Measurements from ENCODE around the gene CEMP1. TPM values are rescaled to one million over a fixed set of nuclear protein-coding genes. Genes with fewer than 3 reads are reported as not detected.

The CEMP1 gene
- total RNA-seq, 1 donor from 2014 or later = 0.16 TPM

- H3K9me3 Mint-ChIP-seq = no peaks in the 10 kb centered on the region
- intact Hi-C loops (cut with micrococcal nuclease) = no loop called here
- no peak for TF ChIP-seq CTCF (IDR thresholded peaks at IDR 0.05)
- ChIA-PET POLR2A (no interaction called here), CTCF (no interaction called here)
- H3K4me1 Mint-ChIP-seq = peaks cover 3% of the 10 kb centered on the region
- ATAC-seq (ENCODE audit: low read depth) (no peak), DNase-seq (no peak)
- peaks cover 17% of the 10 kb centered on the region for H3K36me3 Mint-ChIP-seq (ENCODE audit: low read depth)
- H3K4me3 Mint-ChIP-seq = no peak overlapping the region
- H3K27ac Mint-ChIP-seq = no peak overlapping the region
- H3K27me3 Mint-ChIP-seq = no peaks in the 10 kb centered on the region
These were observed 32.5 kb downstream of the CEMP1 start for GRCh38 chr16:2498531-2499253.

DNA sequence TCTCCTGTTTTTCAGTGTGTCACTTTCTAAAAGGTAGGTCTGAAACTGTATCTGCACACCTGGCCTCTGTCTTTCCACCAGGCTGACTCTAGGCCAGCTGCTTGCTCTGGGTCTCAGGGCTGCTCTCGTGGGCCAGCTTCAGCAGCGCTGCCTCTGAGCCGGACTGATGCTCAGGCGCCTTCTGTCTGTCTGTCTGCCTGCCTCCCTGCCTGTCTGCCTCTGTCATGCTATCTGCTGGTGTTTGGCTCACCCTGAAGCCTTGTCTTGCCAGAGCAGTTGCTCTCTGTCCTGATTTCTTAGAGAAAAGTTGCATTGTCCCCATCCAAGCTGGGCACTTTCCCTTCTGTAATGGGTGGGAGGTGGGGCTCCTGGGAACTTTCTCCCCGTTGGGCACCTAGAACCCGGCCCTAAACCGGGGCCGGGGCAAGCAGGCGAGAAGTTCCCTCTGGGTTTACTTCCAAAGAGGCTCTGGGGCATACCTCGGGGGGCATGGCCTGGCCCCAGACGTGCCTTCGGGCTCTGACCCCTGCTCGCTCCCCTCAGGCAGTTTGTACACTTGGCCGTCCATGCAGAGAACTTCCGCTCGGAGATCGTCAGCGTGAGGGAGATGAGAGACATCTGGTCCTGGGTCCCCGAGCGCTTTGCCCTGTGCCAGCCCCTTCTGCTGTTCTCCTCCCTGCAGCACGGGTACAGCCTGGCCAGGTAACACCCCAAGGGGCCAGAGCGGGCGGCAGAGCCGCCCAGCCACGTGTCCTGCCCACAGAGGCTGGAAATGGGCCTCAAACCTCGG is 33.3 kb downstream of the CEMP1 start:
- Mint-ChIP-seq H3K27me3 (no peaks in the 10 kb centered on the region), H3K4me1 (peaks cover 3% of the 10 kb centered on the region), H3K36me3 (ENCODE audit: low read depth) (peaks cover 17% of the 10 kb centered on the region), H3K9me3 (no peaks in the 10 kb centered on the region), H3K4me3 (no peak overlapping the region), H3K27ac (no peak overlapping the region)
- ChIA-PET CTCF (no interaction called here), POLR2A (no interaction called here)
- TF ChIP-seq CTCF (IDR thresholded peaks at IDR 0.05) = no peak
- intact Hi-C loops (cut with micrococcal nuclease) = no loop called here
- ATAC-seq (ENCODE audit: low read depth) (no peak), DNase-seq (no peak)

- intact Hi-C loops (cut with micrococcal nuclease) = no loop called here
- CTCF ChIA-PET = no interaction called here
- peaks cover 3% of the 10 kb centered on the region for H3K4me1 Mint-ChIP-seq
- H3K4me3 Mint-ChIP-seq = no peak overlapping the region
- H3K27me3 Mint-ChIP-seq = no peaks in the 10 kb centered on the region
- no peak for ATAC-seq (ENCODE audit: low read depth)
- peaks cover 17% of the 10 kb centered on the region for H3K36me3 Mint-ChIP-seq (ENCODE audit: low read depth)
- H3K9me3 Mint-ChIP-seq = no peaks in the 10 kb centered on the region
- POLR2A ChIA-PET = no interaction called here
- H3K27ac Mint-ChIP-seq = no peak overlapping the region
- no peak for TF ChIP-seq CTCF (IDR thresholded peaks at IDR 0.05)
- no peak for DNase-seq
These were observed 34.0 kb downstream of the CEMP1 start for GRCh38 chr16:2497116-2497630.

GRCh38 chr16:2496223-2497115 is 34.7 kb downstream of the CEMP1 start:
- TF ChIP-seq CTCF (IDR thresholded peaks at IDR 0.05) = no peak
- POLR2A ChIA-PET = interaction anchor here (0.6 kb wide), 2 partner anchors 55 to 342 kb away, joined by 6 read pairs; no protein-coding TSS in a partner anchor
- ATAC-seq (ENCODE audit: low read depth) (no peak), DNase-seq (no peak)
- H3K27me3 Mint-ChIP-seq = no peaks in the 10 kb centered on the region
- CTCF ChIA-PET = no interaction called here
- no peaks in the 10 kb centered on the region for H3K9me3 Mint-ChIP-seq
- no peak overlapping the region for H3K4me3 Mint-ChIP-seq
- intact Hi-C loops (cut with micrococcal nuclease) = no loop called here
- peaks cover 17% of the 10 kb centered on the region for H3K36me3 Mint-ChIP-seq (ENCODE audit: low read depth)
- peaks cover 2% of the 10 kb centered on the region for H3K4me1 Mint-ChIP-seq
- no peak overlapping the region for H3K27ac Mint-ChIP-seq

All from activated B cell treated with CpG ODN at 0.5 μM for 24 hours (primary cell).